ENCODE results near the gene C2orf72.

DNA sequence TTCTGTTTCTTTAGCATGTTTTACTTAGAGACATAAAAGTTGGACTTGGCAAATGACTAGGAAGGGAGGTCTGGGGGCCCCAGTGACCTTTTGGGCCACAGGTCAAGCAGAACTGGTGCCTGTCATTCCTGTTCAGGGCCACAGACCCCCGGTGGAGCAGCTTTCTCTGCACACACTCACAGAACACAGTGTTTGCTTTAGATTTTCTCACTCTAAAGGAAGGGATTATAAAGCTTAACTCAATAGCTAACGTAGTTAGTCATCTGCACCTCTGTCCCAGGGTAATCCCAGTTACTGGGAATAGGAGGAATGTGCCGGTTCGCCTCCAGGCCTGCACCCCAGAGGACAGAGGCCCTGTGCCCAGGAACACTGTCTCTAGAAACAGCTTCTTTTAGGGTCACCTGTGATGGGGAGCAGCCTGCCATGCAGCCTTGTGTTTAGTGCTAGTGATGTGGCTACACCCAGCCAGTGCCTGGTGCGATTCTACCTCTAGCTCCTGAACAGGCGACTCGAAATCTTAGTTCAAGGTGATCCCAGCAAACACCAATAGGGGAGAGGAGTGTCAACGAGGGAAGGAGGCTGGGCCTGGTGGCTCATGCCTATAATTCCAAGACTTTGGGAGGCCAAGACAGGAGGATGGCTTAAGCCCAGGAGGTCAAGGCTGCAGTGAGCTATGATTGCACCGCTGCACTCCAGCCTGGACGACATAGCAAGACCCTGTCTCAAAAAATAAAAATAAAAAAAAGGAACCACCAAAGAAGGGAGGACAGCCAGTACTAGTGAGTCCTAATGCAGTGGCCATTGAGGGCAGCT lies 29.8 kb upstream of the C2orf72 start:
- TF ChIP-seq, protein P1, sequence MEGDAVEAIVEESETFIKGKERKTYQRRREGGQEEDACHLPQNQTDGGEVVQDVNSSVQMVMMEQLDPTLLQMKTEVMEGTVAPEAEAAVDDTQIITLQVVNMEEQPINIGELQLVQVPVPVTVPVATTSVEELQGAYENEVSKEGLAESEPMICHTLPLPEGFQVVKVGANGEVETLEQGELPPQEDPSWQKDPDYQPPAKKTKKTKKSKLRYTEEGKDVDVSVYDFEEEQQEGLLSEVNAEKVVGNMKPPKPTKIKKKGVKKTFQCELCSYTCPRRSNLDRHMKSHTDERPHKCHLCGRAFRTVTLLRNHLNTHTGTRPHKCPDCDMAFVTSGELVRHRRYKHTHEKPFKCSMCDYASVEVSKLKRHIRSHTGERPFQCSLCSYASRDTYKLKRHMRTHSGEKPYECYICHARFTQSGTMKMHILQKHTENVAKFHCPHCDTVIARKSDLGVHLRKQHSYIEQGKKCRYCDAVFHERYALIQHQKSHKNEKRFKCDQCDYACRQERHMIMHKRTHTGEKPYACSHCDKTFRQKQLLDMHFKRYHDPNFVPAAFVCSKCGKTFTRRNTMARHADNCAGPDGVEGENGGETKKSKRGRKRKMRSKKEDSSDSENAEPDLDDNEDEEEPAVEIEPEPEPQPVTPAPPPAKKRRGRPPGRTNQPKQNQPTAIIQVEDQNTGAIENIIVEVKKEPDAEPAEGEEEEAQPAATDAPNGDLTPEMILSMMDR (IDR thresholded peaks at IDR 0.05) = no peak
- no peak for TF ChIP-seq POLR2A (IDR thresholded peaks at IDR 0.05)
